Measurements from ENCODE around the gene HAPLN2. TPM values are rescaled to one million over a fixed set of nuclear protein-coding genes. Genes with fewer than 3 reads are reported as not detected.
"Not testable (repeated sequence)": the region's sequence is repeated elsewhere in the genome, so short reads cannot be mapped to it uniquely, and the experiment has no call there.

Gene HAPLN2
- total and polyA plus RNA-seq, 5 experiments from 2014 or later: 0.39 to 0.58 TPM; not detected in 3

DNA sequence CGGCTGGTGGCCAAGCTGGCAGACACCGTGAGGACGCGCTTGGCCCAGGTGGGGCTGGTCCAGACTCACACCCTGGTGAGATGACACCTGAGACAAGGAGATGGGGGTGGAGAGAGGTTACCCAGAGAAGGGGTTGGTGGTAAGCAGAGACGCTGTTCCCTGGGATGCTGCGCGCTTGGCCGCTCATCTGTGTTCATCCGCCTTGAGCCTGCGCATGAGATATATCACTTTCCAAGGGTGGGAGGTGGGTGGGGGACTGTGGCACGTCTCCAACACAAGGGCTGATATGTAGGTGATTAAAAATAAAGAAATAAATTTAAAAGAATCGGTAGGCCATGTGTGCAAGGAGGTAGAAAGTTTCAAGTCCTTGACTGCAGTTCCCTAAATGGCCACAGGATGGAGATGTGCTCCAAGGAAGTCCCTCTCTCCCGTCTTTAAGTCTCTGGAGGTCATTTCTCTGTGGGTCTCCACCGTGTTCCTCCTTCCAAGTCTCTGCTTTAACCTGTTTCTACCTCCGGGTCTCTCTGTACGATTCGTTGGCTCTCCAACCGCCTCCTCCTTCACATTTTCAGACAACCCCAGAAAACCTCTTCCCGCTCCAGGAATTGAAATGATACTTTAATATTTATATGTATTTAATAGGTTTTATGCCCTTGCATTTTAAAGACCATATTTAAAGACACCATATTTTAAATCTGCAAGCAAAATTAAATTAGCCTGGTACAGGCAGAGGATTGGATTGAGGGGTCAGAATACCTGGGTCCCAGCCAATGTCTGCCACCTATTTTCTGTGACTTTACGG, 35.2 kb upstream of the HAPLN2 start:
- no peaks in the 10 kb centered on the region for H3K9me3 Mint-ChIP-seq
- H3K4me3 Mint-ChIP-seq: peak overlapping the region; percentile 72 to 99 (median 96)
- DNase-seq: peak; percentile 54 to 87 (median 70)
- POLR2A ChIA-PET: interaction anchor here (0.7 to 6.2 kb wide), 4 partner anchors 24 to 117 kb away, joined by 4 to 163 read pairs (median 12); partner anchors contain the start of gene MEF2D
- no peak for ATAC-seq
- H3K4me1 Mint-ChIP-seq: peaks cover 23 to 53% (median 42%) of the 10 kb centered on the region in 4 donors
- H3K36me3 Mint-ChIP-seq: peaks cover 0 to 10% (median 8%) of the 10 kb centered on the region in 3 donors
- H3K27me3 Mint-ChIP-seq: no peaks in the 10 kb centered on the region
- H3K27ac Mint-ChIP-seq: peak overlapping the region; percentile 88 to 100 (median 96)

DNA sequence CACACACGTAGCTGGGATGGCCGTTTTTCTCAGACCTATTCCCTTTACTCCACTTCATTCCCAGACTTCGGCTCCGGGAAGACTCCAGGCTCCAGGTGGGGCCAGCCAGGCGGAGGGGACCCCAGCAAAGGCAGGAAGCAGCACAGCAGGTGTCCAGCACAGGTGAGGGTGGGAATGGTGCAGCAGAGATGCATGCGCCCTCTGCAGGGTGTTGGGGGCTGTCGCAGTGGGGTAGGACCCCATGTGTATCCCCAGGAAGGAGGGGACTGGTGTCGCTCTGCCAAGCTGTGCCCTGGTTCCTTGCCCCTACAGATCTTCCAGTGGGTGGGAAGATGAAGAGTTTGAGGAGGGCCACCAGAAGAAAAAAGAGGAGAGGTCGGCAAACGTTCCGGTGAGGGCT, 34.4 kb upstream of the HAPLN2 start:
- DNase-seq (no peak), ATAC-seq (no peak)
- POLR2A ChIA-PET: interaction anchor here (0.6 to 1.6 kb wide), 3 partner anchors 23 to 151 kb away, joined by 4 to 7 read pairs (median 4); partner anchors contain the start of gene MEF2D
- Mint-ChIP-seq H3K36me3 (peaks cover 0 to 10% (median 8%) of the 10 kb centered on the region in 3 donors), H3K27ac (peak overlapping the region in 3 of 10 donors; percentile 58 to 97 (median 67)), H3K9me3 (no peaks in the 10 kb centered on the region), H3K4me1 (peaks cover 23 to 53% (median 42%) of the 10 kb centered on the region in 4 donors), H3K4me3 (no peak overlapping the region), H3K27me3 (no peaks in the 10 kb centered on the region)

DNA sequence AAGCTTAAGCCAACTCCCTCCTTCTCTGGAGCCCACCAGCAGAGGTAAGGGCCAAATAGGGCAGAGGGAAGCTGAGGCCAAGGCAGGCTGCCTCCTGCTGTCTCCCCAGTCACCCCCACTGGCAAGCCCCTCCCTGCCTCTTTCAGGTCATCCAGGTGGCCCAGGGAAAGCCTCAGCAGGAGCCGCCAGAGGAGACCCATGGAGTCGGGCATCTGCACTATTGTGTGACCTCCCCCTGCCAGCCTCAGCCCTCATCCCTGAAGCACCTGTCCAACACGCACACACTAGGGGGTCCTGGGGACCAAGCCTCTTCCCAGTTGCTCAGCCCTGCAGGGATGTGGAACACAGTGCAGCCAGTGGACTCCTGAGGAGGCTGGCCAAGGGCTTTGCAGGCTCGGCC, 32.9 kb upstream of the HAPLN2 start:
- H3K27ac Mint-ChIP-seq: no peak overlapping the region
- no peak overlapping the region for H3K4me3 Mint-ChIP-seq
- POLR2A ChIA-PET: interaction anchor here (0.5 to 1.2 kb wide), 3 partner anchors 15 to 101 kb away, joined by 3 read pairs; partner anchors contain the start of gene GPATCH4
- no peak for DNase-seq
- ATAC-seq: no peak
- peaks cover 0 to 10% (median 8%) of the 10 kb centered on the region in 3 donors for H3K36me3 Mint-ChIP-seq
- H3K9me3 Mint-ChIP-seq: no peaks in the 10 kb centered on the region
- no peaks in the 10 kb centered on the region for H3K27me3 Mint-ChIP-seq
- H3K4me1 Mint-ChIP-seq: peaks cover 19 to 45% (median 42%) of the 10 kb centered on the region in 4 donors

DNA sequence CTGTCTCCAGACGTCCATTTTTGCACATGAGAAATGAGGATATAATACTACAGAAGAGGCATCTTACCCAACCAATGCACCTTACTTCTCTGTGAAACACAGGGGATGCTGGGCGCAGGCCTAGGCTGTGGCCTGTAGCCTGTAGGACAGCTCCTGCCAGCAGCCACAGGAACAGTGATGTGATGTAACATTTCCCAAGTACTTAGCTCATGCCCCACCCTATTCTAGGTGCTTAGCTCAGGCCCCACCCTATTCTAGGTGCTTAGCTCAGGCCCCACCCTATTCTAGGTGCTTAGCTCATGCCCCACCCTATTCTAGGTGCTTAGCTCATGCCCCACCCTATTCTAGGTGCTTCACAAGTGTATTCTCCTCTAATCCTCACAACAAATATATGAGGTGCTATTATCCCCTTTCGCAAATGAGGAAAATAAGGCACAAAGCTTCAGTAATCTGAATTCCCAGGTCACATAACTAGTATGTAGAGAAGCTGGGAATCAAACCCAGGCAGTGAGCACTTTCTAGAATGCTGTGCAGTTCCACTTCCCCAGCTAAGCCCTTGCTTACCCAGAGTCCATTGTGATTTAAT, 32.2 kb upstream of the HAPLN2 start:
- H3K36me3 Mint-ChIP-seq: peaks cover 0 to 10% (median 7%) of the 10 kb centered on the region in 3 donors
- H3K9me3 Mint-ChIP-seq: no peaks in the 10 kb centered on the region
- POLR2A ChIA-PET: interaction anchor here (0.9 to 1.2 kb wide), 3 partner anchors 14 to 95 kb away, joined by 3 read pairs; partner anchors contain the start of gene GPATCH4
- no peaks in the 10 kb centered on the region for H3K27me3 Mint-ChIP-seq
- DNase-seq (no peak), ATAC-seq (no peak)
- H3K4me3 Mint-ChIP-seq: peak overlapping the region in 1 of 10 donors; percentile 20
- peaks cover 17 to 40% (median 38%) of the 10 kb centered on the region in 4 donors for H3K4me1 Mint-ChIP-seq
- H3K27ac Mint-ChIP-seq: no peak overlapping the region

DNA sequence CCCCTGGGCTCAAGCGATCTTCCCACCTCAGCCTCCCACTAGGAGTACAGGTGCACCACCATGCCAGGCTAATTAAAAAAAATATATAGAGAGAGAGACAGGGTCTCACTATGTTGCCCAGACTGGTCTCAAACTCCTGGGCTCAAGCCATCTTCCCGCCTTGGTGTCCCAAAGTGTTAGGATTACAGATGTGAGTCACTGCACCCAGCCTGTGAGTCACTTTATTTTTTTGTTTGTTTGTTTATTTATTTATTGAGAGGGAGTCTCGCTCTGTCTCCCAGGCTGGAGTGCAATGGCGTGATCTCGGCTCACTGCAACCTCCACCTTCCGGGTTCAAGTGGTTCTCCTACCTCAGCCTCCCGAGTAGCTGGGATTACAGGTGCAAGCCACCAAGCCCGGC, 31.3 kb upstream of the HAPLN2 start:
- POLR2A ChIA-PET: interaction anchor here (1.0 kb wide), 1 partner anchor 22 kb away, joined by 4 read pairs; no protein-coding TSS in a partner anchor
- H3K4me3 Mint-ChIP-seq, DNase-seq, H3K9me3 Mint-ChIP-seq, ATAC-seq, H3K27me3 Mint-ChIP-seq: not testable (repeated sequence)
- Mint-ChIP-seq H3K36me3 (peaks cover 0 to 10% (median 5%) of the 10 kb centered on the region in 3 donors), H3K4me1 (peaks cover 13 to 43% (median 35%) of the 10 kb centered on the region in 4 donors), H3K27ac (peak overlapping the region in 2 of 10 donors; percentile 25 to 60)

DNA sequence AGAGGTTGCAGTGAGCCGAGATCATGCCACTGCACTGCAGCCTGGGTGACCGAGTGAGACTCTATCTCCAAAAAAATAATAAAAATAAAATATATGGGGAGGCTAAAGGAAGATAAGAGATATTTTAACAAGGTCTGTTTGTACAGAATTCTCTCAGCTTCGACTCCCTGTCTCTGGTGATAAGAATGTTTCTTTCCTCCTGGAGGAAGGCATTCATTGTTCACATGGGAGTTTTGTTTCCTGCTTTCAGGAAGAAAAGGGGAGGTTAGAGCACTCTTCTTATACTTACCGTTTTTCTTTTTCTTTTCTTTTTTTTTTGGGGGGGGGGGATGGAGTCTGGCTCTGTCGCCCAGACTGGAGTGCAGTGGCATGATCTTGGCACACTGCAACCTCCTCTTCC, 29.7 kb upstream of the HAPLN2 start:
- H3K27me3 Mint-ChIP-seq: no peaks in the 10 kb centered on the region
- peaks cover 0 to 13% (median 5%) of the 10 kb centered on the region in 3 donors for H3K36me3 Mint-ChIP-seq
- POLR2A ChIA-PET: interaction anchor here (1.5 kb wide), 1 partner anchor 89 kb away, joined by 3 read pairs; the partner anchor contains the start of gene MEF2D
- DNase-seq (no peak), ATAC-seq (no peak)
- peaks cover 10 to 36% (median 21%) of the 10 kb centered on the region in 4 donors for H3K4me1 Mint-ChIP-seq
- no peak overlapping the region for H3K27ac Mint-ChIP-seq
- H3K4me3 Mint-ChIP-seq: no peak overlapping the region
- H3K9me3 Mint-ChIP-seq: no peaks in the 10 kb centered on the region

DNA sequence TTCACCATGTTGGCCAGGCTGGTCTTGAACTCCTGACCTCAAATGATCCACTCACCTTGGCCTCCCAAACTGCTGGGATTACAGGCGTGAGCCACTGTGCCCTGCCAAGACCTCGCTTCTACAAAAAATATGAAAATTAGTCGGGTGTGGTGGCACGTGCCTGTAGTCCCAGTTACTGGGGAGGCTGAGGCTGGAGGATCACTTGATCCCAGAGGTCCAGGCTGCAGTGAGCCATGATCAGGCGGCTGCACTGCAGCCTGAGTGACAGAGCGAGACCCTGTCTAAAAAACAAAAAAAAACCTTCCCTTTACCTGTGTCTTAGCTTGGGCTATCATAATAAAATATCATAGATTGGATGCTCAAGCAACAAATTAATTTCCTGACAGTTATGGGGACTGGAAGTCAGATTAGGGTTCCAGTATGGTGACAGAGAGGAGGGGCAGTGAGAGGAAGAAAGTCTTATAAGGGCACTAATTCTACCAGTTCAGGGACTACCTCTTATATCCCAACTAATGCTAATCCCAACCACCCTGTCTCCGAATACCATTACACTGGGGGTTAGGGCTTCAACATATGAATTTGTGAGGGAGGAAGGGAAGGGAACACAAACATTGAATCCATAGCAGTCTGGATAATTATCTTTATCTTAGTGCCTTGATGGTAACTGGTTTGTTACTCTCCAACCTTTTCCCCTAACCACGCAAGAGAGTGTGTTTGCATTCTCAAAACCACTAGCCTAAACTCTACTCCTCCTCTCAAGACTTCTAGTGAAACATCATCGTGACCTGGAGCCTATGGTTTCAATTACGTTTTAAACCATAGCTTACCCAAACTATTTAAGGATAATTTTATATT, 28.7 kb upstream of the HAPLN2 start:
- H3K27ac Mint-ChIP-seq: peak overlapping the region in 9 of 10 donors; percentile 88 to 96 (median 95)
- H3K27me3 Mint-ChIP-seq: no peaks in the 10 kb centered on the region
- POLR2A ChIA-PET: interaction anchor here (0.5 to 3.5 kb wide), 15 partner anchors 9 to 205 kb away, joined by 3 to 37 read pairs (median 5); partner anchors contain the start of genes GPATCH4, MEF2D and TTC24
- no peak for DNase-seq
- no peak for ATAC-seq
- peaks cover 13 to 31% (median 18%) of the 10 kb centered on the region in 4 donors for H3K4me1 Mint-ChIP-seq
- H3K9me3 Mint-ChIP-seq: no peaks in the 10 kb centered on the region
- peaks cover 0 to 13% (median 3%) of the 10 kb centered on the region in 3 donors for H3K36me3 Mint-ChIP-seq
- peak overlapping the region in 9 of 10 donors; percentile 76 to 93 (median 91) for H3K4me3 Mint-ChIP-seq

DNA sequence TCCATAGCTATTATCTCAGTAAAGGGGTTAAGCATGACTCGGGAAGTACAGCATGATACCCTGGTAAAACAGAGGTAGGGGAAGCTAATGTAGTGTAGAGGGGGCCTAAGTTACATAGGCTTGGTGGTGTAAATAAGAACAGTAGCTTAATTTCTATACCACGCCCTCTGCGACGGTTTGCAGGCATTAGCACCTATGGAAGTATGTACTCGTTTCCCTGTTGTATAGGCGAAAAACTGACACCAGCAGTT, 28.1 kb upstream of the HAPLN2 start:
- peak in 1 of 2 donors; percentile 34 for ATAC-seq

DNA sequence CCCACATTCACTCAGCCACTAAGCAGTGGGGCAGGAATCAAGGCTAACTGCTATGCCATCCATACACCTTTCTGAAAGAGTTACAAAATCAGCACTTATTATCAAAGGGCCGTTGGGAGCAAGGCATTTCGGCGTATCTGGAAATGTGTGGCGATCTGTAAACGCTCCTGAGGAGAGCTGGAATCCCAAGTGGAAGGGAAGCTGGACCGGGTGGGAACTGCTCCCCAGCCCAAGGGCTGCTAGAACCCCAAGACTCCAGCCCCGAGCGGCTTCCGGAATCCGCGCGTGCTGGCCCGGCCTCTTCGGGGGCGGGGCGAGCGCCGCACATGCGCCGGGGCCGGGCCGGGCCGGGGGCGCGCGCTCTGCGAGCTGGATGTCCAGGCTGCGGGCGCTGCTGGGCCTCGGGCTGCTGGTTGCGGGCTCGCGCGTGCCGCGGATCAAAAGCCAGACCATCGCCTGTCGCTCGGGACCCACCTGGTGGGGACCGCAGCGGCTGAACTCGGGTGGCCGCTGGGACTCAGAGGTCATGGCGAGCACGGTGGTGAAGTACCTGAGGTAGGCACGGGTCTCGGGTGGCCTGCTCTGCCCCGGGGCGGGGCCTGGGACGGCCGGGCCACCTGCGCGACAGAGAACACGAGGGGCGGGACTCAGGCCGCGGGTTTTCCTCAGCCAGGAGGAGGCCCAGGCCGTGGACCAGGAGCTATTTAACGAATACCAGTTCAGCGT, 27.6 kb upstream of the HAPLN2 start, which contains the start of gene NAXE:
Gene NAXE (plus strand): TSS at position 345 of the 726 bp plus-strand sequence. CDS start 29 bp downstream, at position 374.
- Mint-ChIP-seq H3K9me3 (no peaks in the 10 kb centered on the region), H3K27me3 (no peaks in the 10 kb centered on the region), H3K4me1 (peaks cover 14 to 29% (median 16%) of the 10 kb centered on the region in 4 donors), H3K36me3 (peaks cover 0 to 19% (median 2%) of the 10 kb centered on the region in 3 donors), H3K4me3 (peak within 1 kb of the TSS; percentile 76 to 93 (median 90)), H3K27ac (peak within 1 kb of the TSS; percentile 88 to 96 (median 95))
- ATAC-seq (peak; percentile 95 to 96), DNase-seq (peak; percentile 39 to 78 (median 68))
- POLR2A ChIA-PET: interaction anchor here (0.5 to 3.5 kb wide), 18 partner anchors 9 to 254 kb away, joined by 3 to 37 read pairs (median 4); partner anchors contain the start of genes CCT3, GPATCH4, MEF2D and TTC24

More for the DNA sequence above, 28.1 kb upstream of the HAPLN2 start:
- H3K4me1 Mint-ChIP-seq: peaks cover 14 to 29% (median 16%) of the 10 kb centered on the region in 4 donors
- peaks cover 0 to 15% (median 2%) of the 10 kb centered on the region in 3 donors for H3K36me3 Mint-ChIP-seq
- H3K9me3 Mint-ChIP-seq: no peaks in the 10 kb centered on the region
- POLR2A ChIA-PET: interaction anchor here (0.5 to 3.5 kb wide), 15 partner anchors 9 to 206 kb away, joined by 3 to 37 read pairs (median 5); partner anchors contain the start of genes GPATCH4, MEF2D and TTC24
- H3K4me3 Mint-ChIP-seq: peak overlapping the region; percentile 76 to 93 (median 90)
- H3K27me3 Mint-ChIP-seq: no peaks in the 10 kb centered on the region
- H3K27ac Mint-ChIP-seq: peak overlapping the region; percentile 88 to 96 (median 95)
- DNase-seq: no peak

DNA sequence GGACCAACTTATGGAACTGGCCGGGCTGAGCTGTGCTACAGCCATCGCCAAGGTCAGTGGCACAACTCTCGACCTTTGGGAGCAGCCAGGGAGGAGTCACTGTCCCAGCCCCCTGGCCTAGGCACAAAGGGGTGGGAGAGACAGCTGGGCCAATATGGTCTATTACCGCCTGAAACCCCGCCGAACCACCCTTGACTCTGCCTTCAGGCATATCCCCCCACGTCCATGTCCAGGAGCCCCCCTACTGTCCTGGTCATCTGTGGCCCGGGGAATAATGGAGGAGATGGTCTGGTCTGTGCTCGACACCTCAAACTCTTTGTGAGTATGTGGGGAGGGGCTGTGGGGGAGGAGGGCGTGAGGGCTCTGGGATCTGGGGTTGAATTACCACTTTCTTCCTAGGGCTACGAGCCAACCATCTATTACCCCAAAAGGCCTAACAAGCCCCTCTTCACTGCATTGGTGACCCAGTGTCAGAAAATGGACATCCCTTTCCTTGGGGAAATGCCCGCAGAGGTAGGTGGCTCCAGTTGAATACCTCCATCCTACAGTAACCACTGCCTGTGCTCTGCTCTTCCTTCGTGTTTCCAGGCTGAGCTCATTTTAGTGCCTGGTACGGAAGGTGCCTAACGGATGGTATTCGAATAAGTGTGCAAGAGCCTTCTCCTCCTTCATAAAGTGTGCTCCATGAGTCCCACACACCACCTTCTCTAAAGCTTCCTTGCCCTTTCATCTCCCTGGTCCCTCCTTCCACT, 26.9 kb upstream of the HAPLN2 start:
- no peaks in the 10 kb centered on the region for H3K27me3 Mint-ChIP-seq
- POLR2A ChIA-PET: interaction anchor here (0.6 to 3.5 kb wide), 12 partner anchors 9 to 255 kb away, joined by 3 to 37 read pairs (median 6); partner anchors contain the start of genes CCT3, GPATCH4, MEF2D and TTC24

More for the DNA sequence above, 26.9 kb upstream of the HAPLN2 start:
- H3K36me3 Mint-ChIP-seq: peaks cover 2 to 26% (median 7%) of the 10 kb centered on the region in 3 donors
- peaks cover 16 to 28% (median 17%) of the 10 kb centered on the region in 4 donors for H3K4me1 Mint-ChIP-seq
- ATAC-seq (no peak), DNase-seq (no peak)
- H3K27ac Mint-ChIP-seq: peak overlapping the region; percentile 73 to 94 (median 86)
- no peaks in the 10 kb centered on the region for H3K9me3 Mint-ChIP-seq
- peak overlapping the region; percentile 76 to 93 (median 82) for H3K4me3 Mint-ChIP-seq

All from naive thymus-derived CD8-positive, alpha-beta T cell (primary cell).